ENCODE results near the gene TLE2.

DNA sequence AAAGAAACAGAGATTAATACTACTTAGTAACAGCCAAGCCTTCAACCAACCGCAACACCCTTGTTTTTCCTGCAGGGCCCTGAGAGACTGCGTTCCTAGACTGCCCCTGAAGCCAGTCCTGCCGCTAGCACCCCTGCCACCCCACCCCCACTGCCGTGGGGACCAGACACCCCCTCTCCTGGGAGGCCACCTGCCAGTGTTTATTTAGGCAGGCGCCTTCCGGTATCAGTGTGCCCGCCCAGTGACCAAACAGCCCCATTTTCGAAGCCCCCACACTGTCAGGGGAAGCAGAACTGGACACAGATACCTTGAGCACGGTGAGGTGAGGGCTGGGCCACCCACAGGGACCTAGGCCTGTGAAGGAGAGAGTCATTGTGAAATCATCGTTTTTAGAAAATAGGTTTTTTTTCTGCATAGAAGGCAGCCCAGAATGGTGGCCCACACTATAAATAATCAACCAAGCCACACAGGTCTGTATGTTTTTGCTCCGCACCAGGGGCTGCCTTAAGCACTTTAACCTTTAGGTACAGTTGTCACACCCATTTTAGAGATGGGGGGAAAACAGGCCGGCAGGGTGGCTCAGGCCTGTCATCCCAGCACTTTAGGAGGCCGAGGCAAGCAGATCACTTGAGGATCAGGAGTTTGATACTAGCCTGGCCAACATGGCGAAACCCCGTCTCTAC is 36.7 kb upstream of the TLE2 start:
- no peak for TF ChIP-seq POLR2AphosphoS5 (IDR thresholded peaks at IDR 0.05; ENCODE audit: insufficient read depth, low read depth, low read length)
- TF ChIP-seq, protein P1, sequence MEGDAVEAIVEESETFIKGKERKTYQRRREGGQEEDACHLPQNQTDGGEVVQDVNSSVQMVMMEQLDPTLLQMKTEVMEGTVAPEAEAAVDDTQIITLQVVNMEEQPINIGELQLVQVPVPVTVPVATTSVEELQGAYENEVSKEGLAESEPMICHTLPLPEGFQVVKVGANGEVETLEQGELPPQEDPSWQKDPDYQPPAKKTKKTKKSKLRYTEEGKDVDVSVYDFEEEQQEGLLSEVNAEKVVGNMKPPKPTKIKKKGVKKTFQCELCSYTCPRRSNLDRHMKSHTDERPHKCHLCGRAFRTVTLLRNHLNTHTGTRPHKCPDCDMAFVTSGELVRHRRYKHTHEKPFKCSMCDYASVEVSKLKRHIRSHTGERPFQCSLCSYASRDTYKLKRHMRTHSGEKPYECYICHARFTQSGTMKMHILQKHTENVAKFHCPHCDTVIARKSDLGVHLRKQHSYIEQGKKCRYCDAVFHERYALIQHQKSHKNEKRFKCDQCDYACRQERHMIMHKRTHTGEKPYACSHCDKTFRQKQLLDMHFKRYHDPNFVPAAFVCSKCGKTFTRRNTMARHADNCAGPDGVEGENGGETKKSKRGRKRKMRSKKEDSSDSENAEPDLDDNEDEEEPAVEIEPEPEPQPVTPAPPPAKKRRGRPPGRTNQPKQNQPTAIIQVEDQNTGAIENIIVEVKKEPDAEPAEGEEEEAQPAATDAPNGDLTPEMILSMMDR (IDR thresholded peaks at IDR 0.05; ENCODE audit: extremely low read depth in 1 of 2, insufficient read depth in 1 of 2, low read depth in 1 of 2, low read length in 2 of 2): no peak
- TF ChIP-seq JUN (IDR thresholded peaks at IDR 0.05; ENCODE audit: borderline replicate concordance, insufficient read depth, insufficient read length, low read depth): no peak
- TF ChIP-seq, protein P2, sequence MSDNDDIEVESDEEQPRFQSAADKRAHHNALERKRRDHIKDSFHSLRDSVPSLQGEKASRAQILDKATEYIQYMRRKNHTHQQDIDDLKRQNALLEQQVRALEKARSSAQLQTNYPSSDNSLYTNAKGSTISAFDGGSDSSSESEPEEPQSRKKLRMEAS (IDR thresholded peaks at IDR 0.05; ENCODE audit: insufficient read depth, insufficient read length): no peak

Data from endothelial cell of umbilical vein (primary cell).